Hepatocyte (in vitro differentiated cells): ENCODE data around the gene UBR3.

Experiments used
- CTCF ChIP-seq: fragments of 200-600 bp; sonication (generic); IDR thresholded peaks from 2 replicates; pipeline ENCODE4 v1.5.1; 2016; ENCODE audit warnings: antibody characterized with exemption, mild to moderate bottlenecking; ENCODE audit not compliant: poor library complexity
- EZH2 ChIP-seq: fragments of 200-600 bp; sonication (generic); IDR thresholded peaks from 2 replicates; pipeline ENCODE4 v1.6.1; 2016; ENCODE audit warnings: antibody characterized with exemption, mild to moderate bottlenecking, borderline replicate concordance
- EZH2phosphoT487 ChIP-seq: fragments of 200-600 bp; sonication (generic); IDR thresholded peaks from one replicate; pipeline ENCODE4 v1.6.1; 2018; ENCODE audit warnings: antibody characterized with exemption, mild to moderate bottlenecking, low read depth, moderate library complexity; ENCODE audit not compliant: unreplicated experiment, severe bottlenecking

GRCh38 chr2:169818241-169818640 lies 9.0 kb upstream of the UBR3 start:
- TF ChIP-seq CTCF, result no peak
- no peak for TF ChIP-seq EZH2phosphoT487
- TF ChIP-seq EZH2, result no peak
